Adrenal gland (tissue), 5 donors: ENCODE results near the gene DBX2.

Experiments
- POLR2A ChIP-seq, 2 donors: fragments of 450-650 bp; IDR thresholded peaks; one replicate each; pipeline ENCODE4 v1.6.1; 2017; ENCODE audit warnings: antibody characterized with exemption in 2 of 2, mild to moderate bottlenecking in 2 of 2, moderate library complexity in 1 of 2
- TF ChIP-seq, protein P1 (sequence below), 6 experiments: fragments of 450-650 bp in 4 of 6; fragments of 200-600 bp in 2 of 6; sonication (generic) in 1 of 6; IDR thresholded peaks; 1 replicate in 5 of 6; 2 replicates in 1 of 6; pipeline versions ENCODE4 v1.5.1 to v1.8.0; 2016 to 2021; ENCODE audit warnings: antibody characterized with exemption in 6 of 6, mild to moderate bottlenecking in 2 of 6, moderate library complexity in 1 of 6
- donor health status: DM: no; HTN: no; CAD: no.

DNA sequence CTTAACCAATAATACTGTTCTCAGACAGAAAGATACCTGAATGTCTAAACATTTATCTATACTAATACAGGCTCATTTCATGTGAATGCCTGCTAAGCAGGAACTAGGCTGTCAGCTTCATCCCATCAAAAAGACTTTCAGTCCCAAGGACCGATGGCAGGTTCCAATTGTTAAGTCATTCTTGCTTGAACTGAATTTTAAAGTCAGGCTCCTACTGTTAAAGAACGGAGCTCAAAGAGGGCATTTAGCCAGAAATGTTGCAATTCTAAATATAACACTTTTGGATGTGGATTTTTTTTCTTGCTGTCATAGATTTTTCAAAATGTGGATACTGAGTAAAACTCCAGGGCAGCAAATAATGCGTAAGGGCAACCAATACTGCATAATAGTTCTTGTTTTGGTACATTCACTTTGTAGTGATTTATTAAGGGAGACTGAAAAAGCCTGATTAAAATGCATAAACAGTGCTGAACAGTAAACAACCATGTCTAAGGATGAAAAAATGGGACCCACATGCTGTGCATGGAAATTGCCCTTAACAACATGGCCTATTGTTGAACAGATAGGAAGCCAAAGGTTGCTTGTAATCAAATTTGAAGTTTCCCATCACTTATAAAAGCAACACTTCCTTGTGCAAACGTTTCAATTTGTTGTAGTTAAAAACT, 38.6 kb upstream of the DBX2 start:
- TF ChIP-seq, protein P1, sequence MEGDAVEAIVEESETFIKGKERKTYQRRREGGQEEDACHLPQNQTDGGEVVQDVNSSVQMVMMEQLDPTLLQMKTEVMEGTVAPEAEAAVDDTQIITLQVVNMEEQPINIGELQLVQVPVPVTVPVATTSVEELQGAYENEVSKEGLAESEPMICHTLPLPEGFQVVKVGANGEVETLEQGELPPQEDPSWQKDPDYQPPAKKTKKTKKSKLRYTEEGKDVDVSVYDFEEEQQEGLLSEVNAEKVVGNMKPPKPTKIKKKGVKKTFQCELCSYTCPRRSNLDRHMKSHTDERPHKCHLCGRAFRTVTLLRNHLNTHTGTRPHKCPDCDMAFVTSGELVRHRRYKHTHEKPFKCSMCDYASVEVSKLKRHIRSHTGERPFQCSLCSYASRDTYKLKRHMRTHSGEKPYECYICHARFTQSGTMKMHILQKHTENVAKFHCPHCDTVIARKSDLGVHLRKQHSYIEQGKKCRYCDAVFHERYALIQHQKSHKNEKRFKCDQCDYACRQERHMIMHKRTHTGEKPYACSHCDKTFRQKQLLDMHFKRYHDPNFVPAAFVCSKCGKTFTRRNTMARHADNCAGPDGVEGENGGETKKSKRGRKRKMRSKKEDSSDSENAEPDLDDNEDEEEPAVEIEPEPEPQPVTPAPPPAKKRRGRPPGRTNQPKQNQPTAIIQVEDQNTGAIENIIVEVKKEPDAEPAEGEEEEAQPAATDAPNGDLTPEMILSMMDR (IDR thresholded peaks at IDR 0.05) = no peak
- TF ChIP-seq POLR2A (IDR thresholded peaks at IDR 0.05) = no peak
